NT2/D1 (cell line): ENCODE measurements around the gene FABP3.

Source experiments
- DNase-seq: peaks from one replicate; pipeline ENCODE4 v3.0.0-alpha.2; 2011; ENCODE audit warnings: low read depth, low spot score
- H3K27me3 ChIP-seq: 2 replicates; pipeline ENCODE4 v1.6.0; 2011; ENCODE audit warnings: mild to moderate bottlenecking; ENCODE audit not compliant: insufficient read length, insufficient read depth
- H3K36me3 ChIP-seq: 2 replicates; pipeline ENCODE4 v1.6.1; 2011; ENCODE audit warnings: mild to moderate bottlenecking, low read length, mixed read lengths; ENCODE audit not compliant: insufficient read depth, insufficient read length
- H3K4me1 ChIP-seq: 2 replicates; pipeline ENCODE4 v1.5.1; 2011; ENCODE audit not compliant: insufficient read depth, insufficient read length
- H3K4me3 ChIP-seq: 2 replicates; pipeline ENCODE4 v1.5.1; 2011; ENCODE audit warnings: low read depth; ENCODE audit not compliant: insufficient read length
- H3K9ac ChIP-seq: 2 replicates; pipeline ENCODE4 v1.6.0; 2011; ENCODE audit warnings: low read depth; ENCODE audit not compliant: insufficient read length
- H3K9me3 ChIP-seq: 2 replicates; pipeline ENCODE4 v1.5.1; 2011; ENCODE audit warnings: mild to moderate bottlenecking, low read length; ENCODE audit not compliant: insufficient read depth
- SUZ12 ChIP-seq: IDR thresholded peaks from 2 replicates; pipeline ENCODE4 v1.6.1; 2011; ENCODE audit not compliant: insufficient read length, insufficient read depth; ENCODE audit errors: extremely low read depth
- YY1 ChIP-seq: IDR thresholded peaks from 2 replicates; pipeline ENCODE4 v1.6.1; 2011; ENCODE audit not compliant: insufficient read length, insufficient read depth
- ZNF274 ChIP-seq: IDR thresholded peaks from 2 replicates; pipeline ENCODE4 v1.6.1; 2011; ENCODE audit warnings: mild to moderate bottlenecking, low read depth, low read length

Gene FABP3

GRCh38 chr1:31374511-31375196 lies 1.8 kb upstream of the FABP3 start:
- H3K9ac ChIP-seq = no peak overlapping the region
- no peak for DNase-seq
- TF ChIP-seq SUZ12 = no peak
- TF ChIP-seq ZNF274 = no peak
- no peak for TF ChIP-seq YY1
- peaks cover 5% of the 10 kb centered on the region for H3K36me3 ChIP-seq
- H3K9me3 ChIP-seq = no peaks in the 10 kb centered on the region
- no peak overlapping the region for H3K4me3 ChIP-seq
- no peaks in the 10 kb centered on the region for H3K27me3 ChIP-seq
- peaks cover 24% of the 10 kb centered on the region for H3K4me1 ChIP-seq

DNA sequence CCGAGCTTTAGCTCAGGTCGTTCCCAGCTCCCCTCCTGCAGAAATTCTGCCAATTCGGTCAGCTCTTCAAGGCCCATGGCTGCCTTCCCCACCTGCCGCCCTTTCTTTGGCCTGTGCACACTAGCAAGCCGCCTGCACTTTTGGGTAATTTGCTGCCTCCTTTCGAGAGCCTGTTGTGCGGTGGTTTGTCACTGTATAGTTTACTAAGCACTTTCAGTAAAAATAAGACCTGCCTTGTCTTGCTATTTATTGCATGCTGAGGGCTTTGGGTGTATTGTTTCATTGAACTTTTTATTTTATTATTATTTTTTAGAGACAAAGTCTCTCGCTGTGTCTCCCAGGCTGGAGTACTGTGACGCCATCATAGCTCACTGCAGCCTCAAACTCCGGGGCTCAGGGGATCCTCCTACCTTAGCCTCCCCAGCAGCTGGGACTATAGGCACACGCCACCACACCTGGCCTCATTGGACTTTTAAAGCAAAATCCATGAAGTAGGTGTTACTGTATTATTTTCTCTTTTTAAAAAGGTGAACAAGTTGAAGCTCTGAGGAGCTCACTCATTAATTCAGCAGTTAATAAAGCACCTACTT lies 1.1 kb upstream of the FABP3 start:
- no peaks in the 10 kb centered on the region for H3K9me3 ChIP-seq
- no peak overlapping the region for H3K4me3 ChIP-seq
- no peak for TF ChIP-seq SUZ12
- no peak for TF ChIP-seq YY1
- peaks cover 10% of the 10 kb centered on the region for H3K36me3 ChIP-seq
- peak overlapping the region; percentile 74 for H3K9ac ChIP-seq
- H3K27me3 ChIP-seq = no peaks in the 10 kb centered on the region
- DNase-seq = no peak
- H3K4me1 ChIP-seq = peaks cover 26% of the 10 kb centered on the region

DNA sequence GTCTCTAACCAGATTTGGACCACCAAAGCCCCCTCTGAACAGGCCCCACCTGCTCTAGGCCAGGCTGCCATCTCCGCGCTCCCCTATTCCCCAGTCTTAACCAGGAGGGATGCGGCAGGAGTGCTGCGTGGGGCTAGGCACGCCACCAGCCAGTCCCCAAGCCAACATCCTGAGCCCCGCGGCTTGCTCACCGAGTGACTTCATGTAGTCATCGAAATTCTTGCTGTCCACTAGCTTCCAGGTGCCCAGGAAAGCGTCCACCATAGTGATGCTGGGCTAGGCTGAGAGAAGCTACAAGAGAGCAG lies 173 bp downstream of the FABP3 start:
- H3K9me3 ChIP-seq = no peaks in the 10 kb centered on the region
- no peaks in the 10 kb centered on the region for H3K27me3 ChIP-seq
- TF ChIP-seq ZNF274 = no peak
- TF ChIP-seq YY1 = no peak
- no peak for TF ChIP-seq SUZ12
- peak overlapping the region; percentile 66 for H3K4me3 ChIP-seq
- H3K9ac ChIP-seq = peak overlapping the region; percentile 89
- peaks cover 23% of the 10 kb centered on the region for H3K36me3 ChIP-seq
- DNase-seq = no peak
- H3K4me1 ChIP-seq = peaks cover 32% of the 10 kb centered on the region

DNA sequence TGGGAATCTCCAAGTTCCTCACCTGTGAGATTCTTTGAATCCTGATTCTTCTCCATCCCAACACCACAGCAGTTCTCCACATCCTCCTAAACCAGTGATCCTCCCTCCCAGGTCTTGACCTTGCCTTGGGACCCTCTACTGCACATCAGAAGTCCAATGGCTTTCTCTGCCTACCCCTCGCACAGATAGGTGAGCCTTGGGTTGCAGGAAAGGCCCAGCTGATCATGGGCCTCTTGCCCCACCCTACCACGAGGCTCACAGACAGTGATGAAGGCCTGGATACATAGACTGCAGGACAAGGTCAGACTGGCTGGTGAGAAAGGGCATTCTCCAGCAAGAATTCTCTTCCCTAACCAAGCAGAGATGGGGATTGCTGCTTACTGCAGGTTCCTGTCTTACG lies 825 bp downstream of the FABP3 start:
- H3K4me3 ChIP-seq = peak overlapping the region; percentile 66
- peak overlapping the region; percentile 89 for H3K9ac ChIP-seq
- peaks cover 32% of the 10 kb centered on the region for H3K4me1 ChIP-seq
- H3K36me3 ChIP-seq = peaks cover 30% of the 10 kb centered on the region
- H3K27me3 ChIP-seq = no peaks in the 10 kb centered on the region
- H3K9me3 ChIP-seq = no peaks in the 10 kb centered on the region
- no peak for DNase-seq
- TF ChIP-seq SUZ12 (no peak), YY1 (no peak), ZNF274 (no peak)

DNA sequence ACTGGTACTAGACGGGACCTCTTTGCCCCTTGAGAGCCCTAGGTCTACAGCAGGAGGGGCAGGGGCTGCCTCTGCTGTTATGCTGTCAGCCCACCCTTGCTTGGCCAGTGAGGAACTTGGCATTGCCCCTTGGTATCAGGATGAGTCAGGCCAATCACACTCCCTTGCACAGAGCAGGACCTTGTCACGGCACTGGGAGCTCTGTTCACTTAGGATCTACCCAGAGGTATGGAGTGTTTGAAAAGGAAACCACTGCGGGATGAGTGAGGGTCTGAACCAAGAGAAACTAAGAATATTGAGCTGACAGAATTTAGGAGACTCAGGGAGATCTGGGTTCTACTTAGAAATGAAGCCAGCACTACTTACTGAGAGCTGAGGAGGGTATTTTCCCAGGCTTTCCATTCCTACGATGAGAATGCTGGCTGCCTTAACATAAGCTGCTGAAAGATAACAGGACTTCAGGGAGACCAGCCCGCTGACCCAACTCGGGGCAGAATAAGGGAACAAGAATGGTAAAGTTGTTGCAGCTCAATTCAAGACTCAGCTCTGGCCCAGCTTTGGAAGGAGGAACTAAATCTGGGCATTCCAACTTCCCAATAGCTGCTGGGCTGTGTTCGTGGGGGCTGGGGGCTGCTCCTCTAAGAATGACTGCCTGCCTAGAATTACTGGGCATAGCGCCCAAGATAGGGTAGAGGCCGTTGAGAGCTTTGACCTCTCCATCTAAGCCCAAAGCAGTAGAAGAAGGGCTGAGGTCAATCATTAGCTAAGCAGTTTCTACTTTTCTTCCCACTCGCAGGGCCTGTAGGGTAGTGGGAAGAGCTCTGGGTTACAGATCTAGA lies 1.5 kb downstream of the FABP3 start:
- H3K4me3 ChIP-seq = peak overlapping the region; percentile 66
- no peak for DNase-seq
- peaks cover 37% of the 10 kb centered on the region for H3K36me3 ChIP-seq
- peaks cover 27% of the 10 kb centered on the region for H3K4me1 ChIP-seq
- no peaks in the 10 kb centered on the region for H3K9me3 ChIP-seq
- H3K27me3 ChIP-seq = no peaks in the 10 kb centered on the region
- no peak for TF ChIP-seq YY1
- TF ChIP-seq SUZ12 = no peak
- TF ChIP-seq ZNF274 = no peak
- H3K9ac ChIP-seq = peak overlapping the region; percentile 4

- Histone ChIP-seq H3K27me3 (no peaks in the 10 kb centered on the region), H3K9me3 (no peaks in the 10 kb centered on the region), H3K4me3 (no peak overlapping the region), H3K9ac (no peak overlapping the region), H3K36me3 (peaks cover 45% of the 10 kb centered on the region), H3K4me1 (peaks cover 25% of the 10 kb centered on the region)
- TF ChIP-seq ZNF274 (no peak), YY1 (no peak)
- DNase-seq = no peak
These were observed 2.3 kb downstream of the FABP3 start for GRCh38 chr1:31370565-31370964.

DNA sequence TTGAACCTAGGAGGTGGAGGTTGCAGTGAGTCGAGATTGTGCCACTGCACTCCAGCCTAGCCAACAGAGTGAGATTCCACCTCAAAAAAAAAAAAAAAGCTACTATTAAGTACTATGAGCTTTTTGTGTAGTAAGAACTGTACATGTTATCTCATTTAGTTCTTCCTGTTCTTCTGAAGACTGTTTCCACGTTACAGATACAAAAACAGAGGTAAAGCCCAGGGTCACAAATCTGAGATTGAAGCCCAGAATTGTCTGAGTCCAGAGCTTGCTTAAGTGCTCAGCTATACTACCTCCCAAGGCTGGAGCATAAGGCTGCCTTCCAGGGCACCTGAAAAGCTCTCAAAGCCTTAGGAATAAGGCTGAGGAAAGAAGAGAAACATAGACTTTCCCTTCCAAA lies 2.9 kb downstream of the FABP3 start:
- Histone ChIP-seq H3K9ac (no peak overlapping the region), H3K4me3 (no peak overlapping the region), H3K4me1 (peaks cover 25% of the 10 kb centered on the region), H3K36me3 (peaks cover 50% of the 10 kb centered on the region), H3K27me3 (no peaks in the 10 kb centered on the region), H3K9me3 (no peaks in the 10 kb centered on the region)
- DNase-seq = no peak
- TF ChIP-seq YY1 (no peak), ZNF274 (no peak), SUZ12 (no peak)
